ENCODE results near the gene IL32. TPM values are rescaled to one million over a fixed set of nuclear protein-coding genes. Genes with fewer than 3 reads are reported as not detected.

IL32 gene
- total RNA-seq, 1 donor from 2014 or later = 79.1 TPM

DNA sequence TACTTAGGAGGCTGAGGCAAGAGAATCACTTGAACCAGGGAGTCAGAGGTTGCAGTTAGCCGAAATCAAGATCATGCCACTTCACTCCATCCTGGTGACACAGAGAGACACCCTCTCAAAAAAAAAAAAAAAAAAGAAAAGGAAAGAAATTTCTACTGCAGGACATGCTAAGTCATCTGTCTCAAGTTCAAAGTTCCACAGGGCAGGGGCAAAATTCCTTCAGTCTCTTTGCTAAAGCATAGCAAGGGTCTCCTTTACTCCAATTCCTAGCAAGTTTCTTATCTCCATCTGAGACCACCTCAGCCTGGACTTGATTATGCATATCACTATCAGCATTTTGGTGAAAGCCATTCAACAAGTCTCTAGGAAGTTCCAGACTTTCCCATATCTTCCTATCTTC, 19.1 kb downstream of the IL32 start:
- DNase-seq (no peak), ATAC-seq (no peak)
- Histone ChIP-seq H3K27me3 (ENCODE audit: low read depth) (no peaks in the 10 kb centered on the region), H3K4me1 (peaks cover 36% of the 10 kb centered on the region), H3K4me3 (no peak overlapping the region), H3K36me3 (no peaks in the 10 kb centered on the region), H3K9me3 (no peaks in the 10 kb centered on the region), H3K27ac (no peak overlapping the region)
- intact Hi-C loops (cut with DNase I) = no loop called here
- TF ChIP-seq, protein P1, sequence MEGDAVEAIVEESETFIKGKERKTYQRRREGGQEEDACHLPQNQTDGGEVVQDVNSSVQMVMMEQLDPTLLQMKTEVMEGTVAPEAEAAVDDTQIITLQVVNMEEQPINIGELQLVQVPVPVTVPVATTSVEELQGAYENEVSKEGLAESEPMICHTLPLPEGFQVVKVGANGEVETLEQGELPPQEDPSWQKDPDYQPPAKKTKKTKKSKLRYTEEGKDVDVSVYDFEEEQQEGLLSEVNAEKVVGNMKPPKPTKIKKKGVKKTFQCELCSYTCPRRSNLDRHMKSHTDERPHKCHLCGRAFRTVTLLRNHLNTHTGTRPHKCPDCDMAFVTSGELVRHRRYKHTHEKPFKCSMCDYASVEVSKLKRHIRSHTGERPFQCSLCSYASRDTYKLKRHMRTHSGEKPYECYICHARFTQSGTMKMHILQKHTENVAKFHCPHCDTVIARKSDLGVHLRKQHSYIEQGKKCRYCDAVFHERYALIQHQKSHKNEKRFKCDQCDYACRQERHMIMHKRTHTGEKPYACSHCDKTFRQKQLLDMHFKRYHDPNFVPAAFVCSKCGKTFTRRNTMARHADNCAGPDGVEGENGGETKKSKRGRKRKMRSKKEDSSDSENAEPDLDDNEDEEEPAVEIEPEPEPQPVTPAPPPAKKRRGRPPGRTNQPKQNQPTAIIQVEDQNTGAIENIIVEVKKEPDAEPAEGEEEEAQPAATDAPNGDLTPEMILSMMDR (IDR thresholded peaks at IDR 0.05) = no peak

DNA sequence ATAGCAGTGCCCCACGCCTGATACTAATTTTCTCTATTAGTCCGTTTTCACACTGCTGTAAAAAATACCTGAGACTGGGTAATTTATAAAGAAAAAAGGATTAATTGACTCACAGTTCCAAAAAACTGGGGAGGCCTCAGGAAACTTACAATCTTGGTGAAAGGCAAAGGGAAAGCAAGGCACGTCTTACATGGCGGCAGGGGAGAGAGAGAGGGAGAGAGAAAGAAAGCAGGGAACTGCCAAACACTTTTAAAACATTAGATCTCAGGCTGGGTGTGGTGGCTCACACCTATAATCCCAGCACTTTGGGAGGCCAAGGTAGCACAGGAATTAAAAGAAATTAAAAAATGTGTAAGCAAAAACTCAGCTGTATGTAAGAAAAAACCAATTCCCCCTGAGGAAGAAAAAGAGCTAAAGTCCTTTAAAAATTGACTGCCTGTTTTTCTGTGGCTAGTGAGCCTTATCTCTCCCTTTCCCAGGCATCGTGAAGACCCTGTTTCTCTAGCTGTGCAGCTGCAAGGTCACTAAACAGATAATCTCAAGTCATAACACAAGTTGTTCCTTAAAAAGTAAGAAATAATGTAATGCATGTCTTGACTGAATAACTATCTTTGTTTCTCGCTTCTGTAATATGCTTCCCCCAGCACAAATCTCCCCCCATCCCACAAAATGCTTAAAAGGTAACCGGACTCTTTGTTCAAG, 19.7 kb downstream of the IL32 start:
- no peaks in the 10 kb centered on the region for H3K27me3 ChIP-seq (ENCODE audit: low read depth)
- H3K4me3 ChIP-seq = no peak overlapping the region
- no peak overlapping the region for H3K27ac ChIP-seq
- no peak for ATAC-seq
- no peaks in the 10 kb centered on the region for H3K9me3 ChIP-seq
- H3K4me1 ChIP-seq = peaks cover 36% of the 10 kb centered on the region
- TF ChIP-seq, protein P1 (IDR thresholded peaks at IDR 0.05) = no peak
- DNase-seq = no peak
- no peaks in the 10 kb centered on the region for H3K36me3 ChIP-seq
- intact Hi-C loops (cut with DNase I) = no loop called here

DNA sequence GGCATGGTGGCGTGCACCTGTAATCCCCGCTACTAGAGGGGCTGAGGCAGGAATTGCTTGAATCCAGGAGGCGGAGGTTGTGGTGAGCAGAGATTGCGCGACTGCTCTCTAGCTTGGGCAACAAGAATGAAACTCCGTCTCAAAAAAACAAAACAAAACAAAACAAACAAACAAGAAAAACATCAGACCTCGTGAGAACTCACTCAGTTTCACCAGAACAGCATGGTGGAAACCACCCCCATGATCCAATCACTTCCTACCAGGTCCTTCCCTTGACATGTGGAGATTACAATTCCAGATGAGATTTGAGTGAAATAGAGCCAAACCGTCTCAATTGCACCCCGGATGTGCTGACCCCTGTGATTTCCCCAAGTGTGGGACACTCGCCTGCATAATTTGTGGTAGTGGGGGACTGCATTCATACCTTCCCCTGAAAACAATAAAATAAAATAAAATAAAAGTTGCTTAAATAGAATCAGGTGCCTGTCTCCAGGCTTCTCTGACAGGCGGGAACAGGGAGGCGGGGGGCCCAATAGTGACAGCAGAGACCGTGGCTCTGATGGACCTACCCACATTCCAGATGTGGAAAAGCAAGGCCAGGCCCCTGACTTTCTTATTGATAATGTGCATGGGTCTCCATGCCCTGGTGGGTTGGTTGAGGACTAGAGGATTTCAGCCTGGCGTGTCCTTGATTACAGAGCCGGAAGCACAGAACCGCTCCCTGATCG, 20.6 kb downstream of the IL32 start:
- no peaks in the 10 kb centered on the region for H3K27me3 ChIP-seq (ENCODE audit: low read depth)
- peak overlapping the region; percentile 60 for H3K4me3 ChIP-seq
- TF ChIP-seq, protein P1 (IDR thresholded peaks at IDR 0.05) = no peak
- no peak for DNase-seq
- peaks cover 36% of the 10 kb centered on the region for H3K4me1 ChIP-seq
- no peak for ATAC-seq
- intact Hi-C loops (cut with DNase I) = no loop called here
- no peaks in the 10 kb centered on the region for H3K9me3 ChIP-seq
- H3K36me3 ChIP-seq = no peaks in the 10 kb centered on the region
- H3K27ac ChIP-seq = peak overlapping the region; percentile 85

DNA sequence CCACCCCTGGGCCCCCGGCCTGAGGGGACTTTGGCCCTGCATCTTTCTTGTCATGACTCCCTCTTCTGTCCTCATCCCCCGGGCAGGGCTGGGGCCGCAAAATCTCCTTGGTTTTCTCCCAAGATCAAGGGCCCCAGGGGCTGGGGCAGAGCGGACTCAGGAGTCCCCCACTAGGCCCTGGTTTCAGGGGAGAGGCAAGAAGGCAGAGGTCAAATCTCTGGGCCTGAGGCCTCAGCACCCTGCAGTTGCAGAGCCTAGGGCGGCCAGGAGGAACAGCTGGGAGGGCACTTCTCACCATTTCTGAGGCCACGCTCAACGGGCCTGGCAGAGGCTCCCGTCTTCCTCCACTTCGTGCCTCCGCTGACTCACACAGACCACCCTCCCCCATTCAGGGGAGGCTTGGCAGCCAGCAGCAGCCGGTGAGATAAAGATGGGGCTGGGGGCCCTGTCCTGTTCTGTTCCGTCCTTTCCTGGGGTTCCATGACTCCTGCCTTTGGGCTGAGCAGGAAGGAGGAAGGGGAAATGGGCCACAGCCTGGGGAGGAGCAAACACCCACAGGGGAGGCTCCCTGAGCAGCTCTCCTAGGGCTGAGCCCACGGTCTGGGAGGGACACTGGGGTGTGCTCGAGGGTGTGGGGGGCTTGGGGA, 21.3 kb downstream of the IL32 start:
- ATAC-seq (peak; percentile 46 to 52), DNase-seq (no peak)
- no peaks in the 10 kb centered on the region for H3K27me3 ChIP-seq (ENCODE audit: low read depth)
- no peaks in the 10 kb centered on the region for H3K9me3 ChIP-seq
- TF ChIP-seq, protein P1 (IDR thresholded peaks at IDR 0.05) = no peak
- H3K4me3 ChIP-seq = peak overlapping the region; percentile 60
- H3K4me1 ChIP-seq = peaks cover 36% of the 10 kb centered on the region
- H3K27ac ChIP-seq = peak overlapping the region; percentile 85
- intact Hi-C loops (cut with DNase I) = no loop called here
- no peaks in the 10 kb centered on the region for H3K36me3 ChIP-seq

DNA sequence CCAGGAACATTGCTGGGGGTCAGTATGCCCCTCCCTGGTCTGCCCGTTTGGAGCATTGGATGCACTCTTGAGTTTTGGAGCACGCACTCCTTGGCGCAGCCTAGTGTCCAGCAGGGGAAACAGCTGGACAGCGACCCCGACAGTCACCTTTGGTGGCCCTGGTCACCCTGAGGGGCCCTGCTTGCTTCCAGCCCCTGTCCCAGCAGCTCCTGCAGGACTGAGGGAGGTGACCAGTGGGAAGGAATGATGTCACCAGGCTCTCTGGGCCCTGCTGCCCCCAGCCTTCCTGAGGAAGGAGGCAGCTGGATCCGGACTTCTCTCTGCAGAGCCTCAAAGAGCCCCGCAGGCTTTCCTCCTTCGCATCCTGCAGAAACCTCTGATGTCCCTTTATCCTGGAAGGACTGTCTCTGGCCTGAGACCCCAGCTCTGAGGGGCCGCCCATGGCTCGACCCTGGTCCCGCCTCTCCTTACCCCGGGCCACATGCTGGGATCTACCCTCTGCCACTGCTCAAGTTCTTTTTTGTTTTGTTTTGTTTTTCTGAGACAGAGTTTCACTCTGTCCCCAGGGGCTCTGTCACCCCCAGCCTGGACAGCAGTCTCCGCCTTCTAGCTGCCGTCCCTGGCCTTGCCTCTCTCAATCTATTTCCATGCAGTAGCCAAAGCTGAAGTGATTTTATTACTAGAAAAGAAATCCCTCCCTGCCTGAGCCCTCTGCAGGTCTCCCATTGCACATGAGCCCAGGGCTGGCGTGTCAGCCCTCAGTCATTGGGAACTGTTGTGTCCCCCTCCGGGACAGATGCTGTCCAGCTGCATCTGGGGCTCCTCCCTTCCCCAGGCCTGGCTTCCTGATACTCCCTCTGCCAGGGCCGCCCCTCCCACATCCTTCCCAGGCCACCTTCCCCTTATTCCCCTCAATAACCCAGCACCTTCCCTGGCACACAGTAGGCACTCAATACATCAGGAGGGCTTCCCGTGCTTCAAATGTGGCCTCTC, 22.1 kb downstream of the IL32 start:
- peaks cover 36% of the 10 kb centered on the region for H3K4me1 ChIP-seq
- ATAC-seq (peak; percentile 44 to 59), DNase-seq (no peak)
- TF ChIP-seq, protein P1 (IDR thresholded peaks at IDR 0.05) = peak; percentile 28
- H3K4me3 ChIP-seq = peak overlapping the region; percentile 60
- intact Hi-C loops (cut with DNase I) = no loop called here
- peak overlapping the region; percentile 85 for H3K27ac ChIP-seq
- no peaks in the 10 kb centered on the region for H3K36me3 ChIP-seq
- H3K27me3 ChIP-seq (ENCODE audit: low read depth) = no peaks in the 10 kb centered on the region
- no peaks in the 10 kb centered on the region for H3K9me3 ChIP-seq

Data from lower lobe of right lung (tissue), 2 donors.